Left lobe of liver (tissue), 2 donors: ENCODE measurements around the gene MMUT. TPM values are rescaled to one million over a fixed set of nuclear protein-coding genes. Genes with fewer than 3 reads are reported as not detected.
A peak's percentile ranks its signal among the peaks of the same experiment; 100 is the strongest.
"Not testable (repeated sequence)": the region's sequence is repeated elsewhere in the genome, so short reads cannot be mapped to it uniquely, and the experiment has no call there.

Source experiments
- ATAC-seq: fragments of 200-7000 bp; cut with Tn5 transposase; one replicate; pipeline ENCODE4 v1.9.1; 2020; ENCODE audit warnings: mild to moderate bottlenecking, moderate library complexity
- DNase-seq: peaks from one replicate; pipeline ENCODE4 v3.0.0-alpha.2; 2020; ENCODE audit warnings: low spot score
- total RNA-seq: library from RNA; stranded (reverse); gene quantifications from one replicate; pipeline ENCODE4 v1.2.1, GENCODE V29; 2021
- donor health status: DM: no; HTN: no; CAD: no; lungs with moderate emphysema.
- donor health status: DM: no; HTN: yes; CAD: no.

MMUT gene
- total RNA-seq: 64.0 TPM

GRCh38 chr6:49462927-49463611, at the start of gene MMUT, which contains the start of gene CENPQ:
Gene MMUT (minus strand): TSS chr6:49463253. CDS start chr6:49459466, 3,787 bp downstream.
Gene CENPQ (plus strand): TSS chr6:49463370. CDS start chr6:49470177, 6,807 bp downstream.
- DNase-seq: peak; percentile 96
- ATAC-seq: peak; percentile 98

- no peak for ATAC-seq
- DNase-seq: no peak
These were observed 46.3 kb upstream of the MMUT start for GRCh38 chr6:49509342-49509741.

GRCh38 chr6:49506569-49507111, 43.6 kb upstream of the MMUT start:
- DNase-seq (no peak), ATAC-seq (peak; percentile 57)

- ATAC-seq: no peak
- DNase-seq: no peak
These were observed 41.6 kb upstream of the MMUT start for GRCh38 chr6:49504666-49505065.

GRCh38 chr6:49499623-49500022, 36.6 kb upstream of the MMUT start, which contains the start of gene GLYATL3:
Gene GLYATL3 (plus strand): TSS chr6:49499923. CDS start chr6:49511991, 12,068 bp downstream.
- no peak for DNase-seq
- ATAC-seq: no peak

GRCh38 chr6:49499126-49499525, 36.1 kb upstream of the MMUT start:
- DNase-seq: no peak
- ATAC-seq: no peak

- DNase-seq (no peak), ATAC-seq (no peak)
These were observed 34.3 kb upstream of the MMUT start for GRCh38 chr6:49497304-49497703.

GRCh38 chr6:49490633-49491032, 27.6 kb upstream of the MMUT start:
- ATAC-seq: peak; percentile 69
- DNase-seq: no peak

- not testable (repeated sequence) for ATAC-seq, DNase-seq
These were observed 20.3 kb upstream of the MMUT start for GRCh38 chr6:49483380-49483779.

GRCh38 chr6:49481846-49482245, 18.8 kb upstream of the MMUT start:
- not testable (repeated sequence) for DNase-seq

GRCh38 chr6:49479308-49479970, 16.4 kb upstream of the MMUT start:
- ATAC-seq: no peak
- DNase-seq: no peak

More at GRCh38 chr6:49481846-49482245, 18.8 kb upstream of the MMUT start:
- not testable (repeated sequence) for ATAC-seq

- ATAC-seq, DNase-seq: not testable (repeated sequence)
These were observed 13.5 kb upstream of the MMUT start for GRCh38 chr6:49476564-49476963.

GRCh38 chr6:49468042-49468441, 5.0 kb upstream of the MMUT start:
- no peak for DNase-seq
- ATAC-seq: no peak

- DNase-seq: no peak
- ATAC-seq: no peak
These were observed 1.6 kb upstream of the MMUT start for GRCh38 chr6:49464691-49465090.

- ATAC-seq (no peak), DNase-seq (no peak)
These were observed 537 bp upstream of the MMUT start for GRCh38 chr6:49463612-49463967.

GRCh38 chr6:49462599-49462926, 490 bp downstream of the MMUT start:
- DNase-seq (no peak), ATAC-seq (peak; percentile 57)

GRCh38 chr6:49462071-49462470, 982 bp downstream of the MMUT start:
- DNase-seq (no peak), ATAC-seq (peak; percentile 3)

GRCh38 chr6:49457771-49458170, 5.3 kb downstream of the MMUT start:
- no peak for ATAC-seq
- DNase-seq: no peak

- DNase-seq (no peak), ATAC-seq (no peak)
These were observed 8.0 kb downstream of the MMUT start for GRCh38 chr6:49454787-49455709.

- DNase-seq (no peak), ATAC-seq (peak; percentile 68)
These were observed 9.8 kb downstream of the MMUT start for GRCh38 chr6:49453221-49453620.

GRCh38 chr6:49430866-49431265, 32.2 kb downstream of the MMUT start:
- ATAC-seq (no peak), DNase-seq (no peak)
